HepG2 (cell line): ENCODE results near the gene KRT14. TPM values are rescaled to one million over a fixed set of nuclear protein-coding genes. Genes with fewer than 3 reads are reported as not detected.

Experiments used
- ATAC-seq: fragments of 200-7000 bp; cut with Tn5 transposase; 3 replicates; pipeline ENCODE4 v1.9.1; 2020; ENCODE audit warnings: mild to moderate bottlenecking, moderate library complexity
- BruUV-seq: library from RNA; stranded (reverse); fragments of 400-500 nt; replicated peaks from 2 replicates; lab custom pipeline; 2021; lab: Mats Ljungman, UMichigan
- CTCF ChIA-PET: fragments of 300-600 bp; formaldehyde crosslinking; extraction: SDS; loops from one replicate; lab custom pipeline; 2021; ENCODE audit warnings: low total read pairs, inconsistent platforms, low intra/inter-chr PET ratio; lab: Yijun Ruan, JAX
- POLR2A ChIA-PET: fragments of 350-600 bp; sonication (Branson Sonifier 250); formaldehyde crosslinking; loops from one replicate; lab custom pipeline; 2020; ENCODE audit warnings: antibody characterized with exemption, inconsistent platforms; lab: Yijun Ruan, JAX
- DNase-seq: peaks from one replicate; pipeline ENCODE4 v3.0.0-alpha.2; 2015; ENCODE audit warnings: low spot score
- FAIRE-seq: peaks from 3 replicates; lab custom pipeline; 2011; peaks lifted over from hg19 to GRCh38; lab: Jason Lieb, UNC
- H2AFZ ChIP-seq: one replicate; pipeline ENCODE4 v1.6.1; 2011; ENCODE audit warnings: low read length, inconsistent platforms
- H3K27ac ChIP-seq: fragments of 300-600 bp; 3 replicates; pipeline ENCODE4 v1.8.0; 2011; ENCODE audit warnings: mixed run types, mild to moderate bottlenecking, mixed read lengths, low read length, inconsistent platforms; ENCODE audit not compliant: insufficient read depth; ENCODE audit errors: extremely low read length
- H3K27me3 ChIP-seq, 2 experiments: fragments of 200-600 bp in 1 of 2; 2 replicates in 1 of 2; 3 replicates in 1 of 2; pipeline versions ENCODE4 v1.6.0 to v1.8.0; 2011; ENCODE audit warnings: low read length in 2 of 2, mild to moderate bottlenecking in 2 of 2, moderate library complexity in 2 of 2, inconsistent platforms in 1 of 2; ENCODE audit not compliant: insufficient read depth in 2 of 2, control insufficient read depth in 1 of 2
- H3K36me3 ChIP-seq, 2 experiments: fragments of 200-600 bp in 1 of 2; replicated peaks in 1 of 2; 2 replicates in 1 of 2; 3 replicates in 1 of 2; pipeline versions ENCODE4 v1.5.1 to v1.8.0; 2011; ENCODE audit warnings: low read length in 2 of 2, inconsistent platforms in 1 of 2; ENCODE audit not compliant: insufficient read depth in 2 of 2, control insufficient read depth in 1 of 2
- H3K4me1 ChIP-seq: 2 replicates; pipeline ENCODE4 v1.5.1; 2012; ENCODE audit warnings: low read length, inconsistent platforms; ENCODE audit not compliant: insufficient read depth
- H3K4me2 ChIP-seq: 2 replicates; pipeline ENCODE4 v1.6.0; 2011; ENCODE audit warnings: low read depth, low read length, inconsistent platforms
- H3K4me3 ChIP-seq, 3 experiments: fragments of 200-600 bp in 1 of 3; sonication (generic), shearing (Covaris generic) in 1 of 3; replicated peaks in 1 of 3; 2 replicates each; pipeline ENCODE4 v1.5.1; 2011 to 2016; ENCODE audit warnings: low read length in 3 of 3, inconsistent platforms in 2 of 3, low read depth in 2 of 3, mild to moderate bottlenecking in 2 of 3, control low read depth in 1 of 3, mixed read lengths in 1 of 3; ENCODE audit not compliant: insufficient read depth in 1 of 3
- H3K79me2 ChIP-seq: one replicate; pipeline ENCODE4 v1.6.1; 2011; ENCODE audit warnings: low read length, inconsistent platforms; ENCODE audit not compliant: insufficient read depth
- H3K9ac ChIP-seq: 2 replicates; pipeline ENCODE4 v1.6.0; 2011; ENCODE audit warnings: mild to moderate bottlenecking, low read depth, low read length, inconsistent platforms; ENCODE audit not compliant: insufficient read depth
- H3K9me3 ChIP-seq: 2 replicates; pipeline ENCODE4 v1.5.1; 2012; ENCODE audit warnings: mild to moderate bottlenecking, low read length
- H4K20me1 ChIP-seq: 2 replicates; pipeline ENCODE4 v1.6.0; 2011; ENCODE audit warnings: inconsistent platforms, mild to moderate bottlenecking, low read length, moderate library complexity; ENCODE audit not compliant: insufficient read depth
- ATAD3A ChIP-seq: sonication (generic); formaldehyde crosslinking; IDR thresholded peaks from 2 replicates; pipeline ENCODE4 v1.4.0; 2020; ENCODE audit warnings: missing genetic modification reagents
- SALL1 ChIP-seq: sonication (generic); formaldehyde crosslinking; IDR thresholded peaks from 2 replicates; pipeline ENCODE4 v1.8.0; 2022; ENCODE audit warnings: mild to moderate bottlenecking, missing genetic modification reagents
- ZNF510 ChIP-seq: sonication (generic); formaldehyde crosslinking; IDR thresholded peaks from 2 replicates; pipeline ENCODE4 v1.4.0; 2020; ENCODE audit warnings: low read depth, mild to moderate bottlenecking, missing genetic modification reagents
- ZNF703 ChIP-seq: sonication (generic); formaldehyde crosslinking; IDR thresholded peaks from 2 replicates; pipeline ENCODE4 v1.5.1; 2020; ENCODE audit warnings: missing genetic modification reagents, mild to moderate bottlenecking, moderate library complexity, borderline replicate concordance
- WGBS: methylation state at CpG from one replicate; pipeline ENCODE4 v1.1.6; 2017; ENCODE audit warnings: low lambda C conversion rate; 5-methylcytosine and 5-hydroxymethylcytosine counted together
- in situ Hi-C: cut with HindIII; loops from 2 replicates; pipeline ENCODE4 v1.10.0; 2017; ENCODE audit warnings: low pct_unique_long_range_greater_than_20kb; ENCODE audit not compliant: extremely low pct_ligation_motif_present
- intact Hi-C: fragments of 100-400 bp; cut with micrococcal nuclease; formaldehyde crosslinking; loops from one replicate; pipeline ENCODE4 v1.10.0; 2022; ENCODE audit not compliant: unreplicated experiment
- polyA plus RNA-seq, 8 experiments: library from polyadenylated mRNA; depleted of rRNA in 3 of 8; stranded (reverse) in 7 of 8; unstranded in 1 of 8; fragments of >200 nt; fragmentation: Illumina TruSeq in 4 of 8; extraction: Trizol in 4 of 8; gene quantifications; 2 replicates each; pipeline versions ENCODE4 v1.2.1 to v1.2.3, GENCODE V29; 2011 to 2016; ENCODE audit warnings: low read depth in 4 of 8, missing spikeins in 1 of 8, mixed read lengths in 1 of 8; ENCODE audit not compliant: insufficient read depth in 1 of 8
- total RNA-seq, 5 experiments: library from RNA; depleted of rRNA; stranded (reverse); fragments of >200 nt; fragmentation: Illumina TruSeq; extraction: Trizol; gene quantifications; 2 replicates each; pipeline ENCODE4 v1.2.3, GENCODE V29; 2016; ENCODE audit warnings: low read depth in 1 of 5
- TF ChIP-seq, protein P1 (sequence below): sonication (generic); formaldehyde crosslinking; IDR thresholded peaks from 2 replicates; pipeline ENCODE4 v1.5.1; 2020; ENCODE audit warnings: mild to moderate bottlenecking, missing genetic modification reagents, moderate library complexity

Gene KRT14
- total and polyA plus RNA-seq, 2 of the 13 experiments (the other 11 are each of a cell fraction or from before 2014, with no cell fraction given) = 0.09 TPM; not detected in 1

DNA sequence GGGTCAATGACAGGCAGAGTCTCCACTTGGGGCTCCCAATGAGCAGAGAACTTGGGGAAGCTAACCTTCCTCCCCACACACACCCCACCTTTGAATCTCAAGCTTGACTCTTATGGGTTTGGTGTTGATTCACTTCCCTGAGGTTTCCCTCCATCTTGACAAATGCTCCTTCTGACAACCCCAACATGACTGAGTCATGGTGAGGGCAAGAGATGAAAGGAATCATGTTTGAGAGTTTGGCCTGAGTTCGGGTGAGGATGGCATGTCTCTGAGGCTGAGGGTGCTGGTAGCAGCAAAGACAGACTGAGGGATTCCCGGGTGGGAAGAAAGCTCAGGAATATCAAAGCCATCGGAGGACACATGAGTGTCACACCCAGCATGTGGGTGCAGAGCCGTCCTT is 33.5 kb downstream of the KRT14 start:
- H3K36me3 ChIP-seq = no peaks in the 10 kb centered on the region
- H3K79me2 ChIP-seq = no peaks in the 10 kb centered on the region
- DNase-seq (no peak), ATAC-seq (no peak), FAIRE-seq (no peak)
- H3K27me3 ChIP-seq = peaks cover 4 to 41% of the 10 kb centered on the region in 2 experiments; a peak in 4 of 5 replicates
- in situ Hi-C loops = no loop called here
- no TSS peak for BruUV-seq
- H4K20me1 ChIP-seq = no peaks in the 10 kb centered on the region
- H3K9me3 ChIP-seq = no peaks in the 10 kb centered on the region
- POLR2A ChIA-PET = no interaction called here
- H3K27ac ChIP-seq = no peak overlapping the region
- H2AFZ ChIP-seq = no peak overlapping the region
- CTCF ChIA-PET = interaction anchor here (6.3 kb wide), 1 partner anchor 109 kb away, joined by 84 read pairs; no protein-coding TSS in a partner anchor
- H3K4me3 ChIP-seq = no peak overlapping the region
- TF ChIP-seq, protein P1, sequence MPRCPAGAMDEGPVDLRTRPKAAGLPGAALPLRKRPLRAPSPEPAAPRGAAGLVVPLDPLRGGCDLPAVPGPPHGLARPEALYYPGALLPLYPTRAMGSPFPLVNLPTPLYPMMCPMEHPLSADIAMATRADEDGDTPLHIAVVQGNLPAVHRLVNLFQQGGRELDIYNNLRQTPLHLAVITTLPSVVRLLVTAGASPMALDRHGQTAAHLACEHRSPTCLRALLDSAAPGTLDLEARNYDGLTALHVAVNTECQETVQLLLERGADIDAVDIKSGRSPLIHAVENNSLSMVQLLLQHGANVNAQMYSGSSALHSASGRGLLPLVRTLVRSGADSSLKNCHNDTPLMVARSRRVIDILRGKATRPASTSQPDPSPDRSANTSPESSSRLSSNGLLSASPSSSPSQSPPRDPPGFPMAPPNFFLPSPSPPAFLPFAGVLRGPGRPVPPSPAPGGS (CRISPR knock-in tag) = no peak
- TF ChIP-seq ZNF703 (CRISPR knock-in tag) = no peak
- TF ChIP-seq ATAD3A (CRISPR knock-in tag) = no peak
- H3K4me1 ChIP-seq = peaks cover 27% of the 10 kb centered on the region
- 0% methylated on average over 3 of the region's 4 CpGs for WGBS
- intact Hi-C loops = no loop called here
- no peak overlapping the region for H3K9ac ChIP-seq
- H3K4me2 ChIP-seq = no peak overlapping the region

GRCh38 chr17:41552455-41552854 is 34.2 kb downstream of the KRT14 start:
- no peak overlapping the region for H3K4me3 ChIP-seq
- H3K4me2 ChIP-seq = no peak overlapping the region
- in situ Hi-C loops (no loop called here), intact Hi-C loops (no loop called here)
- H3K9ac ChIP-seq = no peak overlapping the region
- H3K27me3 ChIP-seq = peaks cover 4 to 47% of the 10 kb centered on the region in 2 experiments; a peak in 4 of 5 replicates
- H3K79me2 ChIP-seq = no peaks in the 10 kb centered on the region
- no TSS peak for BruUV-seq
- H4K20me1 ChIP-seq = no peaks in the 10 kb centered on the region
- ChIA-PET CTCF (interaction anchor here (6.3 kb wide), 1 partner anchor 110 kb away, joined by 84 read pairs; no protein-coding TSS in a partner anchor), POLR2A (no interaction called here)
- no peak overlapping the region for H2AFZ ChIP-seq
- DNase-seq = no peak
- peaks cover 34% of the 10 kb centered on the region for H3K4me1 ChIP-seq
- no peak for FAIRE-seq
- TF ChIP-seq SALL1 = no peak
- TF ChIP-seq ZNF510 = no peak
- H3K27ac ChIP-seq = no peak overlapping the region
- ATAC-seq = no peak
- H3K36me3 ChIP-seq = no peaks in the 10 kb centered on the region
- no peaks in the 10 kb centered on the region for H3K9me3 ChIP-seq
- WGBS = 47% methylated on average over 5 of the region's 5 CpGs
